Measurements from ENCODE around the gene MED14.
"Not testable (repeated sequence)": the region's sequence is repeated elsewhere in the genome, so short reads cannot be mapped to it uniquely, and the experiment has no call there.

The MED14 gene

GRCh38 chrX:40735325-40736169 is at the start of gene MED14:
Gene MED14, minus strand, starts transcription at chrX:40735542. Its CDS starts 130 bp downstream, at chrX:40735412.
- Histone ChIP-seq H3K27ac (peak within 1 kb of the TSS; percentile 84), H3K9ac (peak within 1 kb of the TSS; percentile 83), H3K27me3 (ENCODE audit: insufficient read depth, low read depth) (no peaks in the 10 kb centered on the region), H4K20me1 (ENCODE audit: insufficient read depth) (no peaks in the 10 kb centered on the region), H2AFZ (ENCODE audit: low read depth) (peak within 1 kb of the TSS; percentile 94), H3K79me2 (ENCODE audit: insufficient read depth, low read depth) (peaks cover 39% of the 10 kb centered on the region), H3K36me3 (ENCODE audit: insufficient read depth) (no peaks in the 10 kb centered on the region), H3K4me3 (IDR thresholded peaks at IDR 0.05; ENCODE audit: insufficient read depth, low read depth, low read length) (no peak within 1 kb of the TSS), H3K4me2 (peak within 1 kb of the TSS; percentile 88), H3K4me1 (ENCODE audit: low read depth, poor library complexity, severe bottlenecking) (peaks cover 25% of the 10 kb centered on the region)
- peak; percentile 51 for TF ChIP-seq CTCF (conservative IDR thresholded peaks at IDR 0.05; ENCODE audit: low read depth, low read length)

GRCh38 chrX:40784516-40785151 is 49.3 kb upstream of the MED14 start:
- no peaks in the 10 kb centered on the region for H3K27me3 ChIP-seq (ENCODE audit: insufficient read depth, low read depth)
- no peaks in the 10 kb centered on the region for H3K36me3 ChIP-seq (ENCODE audit: insufficient read depth)
- no peak overlapping the region for H3K4me3 ChIP-seq (IDR thresholded peaks at IDR 0.05; ENCODE audit: insufficient read depth, low read depth, low read length)
- H3K27ac ChIP-seq = no peak overlapping the region
- H3K79me2 ChIP-seq (ENCODE audit: insufficient read depth, low read depth) = no peaks in the 10 kb centered on the region
- H3K4me2 ChIP-seq = no peak overlapping the region
- no peaks in the 10 kb centered on the region for H4K20me1 ChIP-seq (ENCODE audit: insufficient read depth)
- TF ChIP-seq CTCF (conservative IDR thresholded peaks at IDR 0.05; ENCODE audit: low read depth, low read length) = no peak
- no peaks in the 10 kb centered on the region for H3K4me1 ChIP-seq (ENCODE audit: low read depth, poor library complexity, severe bottlenecking)
- no peak overlapping the region for H2AFZ ChIP-seq (ENCODE audit: low read depth)
- no peak overlapping the region for H3K9ac ChIP-seq

GRCh38 chrX:40782644-40783259 is 47.4 kb upstream of the MED14 start:
- not testable (repeated sequence) for H3K4me3 ChIP-seq (IDR thresholded peaks at IDR 0.05; ENCODE audit: insufficient read depth, low read depth, low read length); H3K4me2 ChIP-seq; H4K20me1 ChIP-seq (ENCODE audit: insufficient read depth); H3K9ac ChIP-seq; H3K27ac ChIP-seq; H3K36me3 ChIP-seq (ENCODE audit: insufficient read depth); H3K79me2 ChIP-seq (ENCODE audit: insufficient read depth, low read depth); H2AFZ ChIP-seq (ENCODE audit: low read depth); H3K27me3 ChIP-seq (ENCODE audit: insufficient read depth, low read depth); H3K4me1 ChIP-seq (ENCODE audit: low read depth, poor library complexity, severe bottlenecking)

DNA sequence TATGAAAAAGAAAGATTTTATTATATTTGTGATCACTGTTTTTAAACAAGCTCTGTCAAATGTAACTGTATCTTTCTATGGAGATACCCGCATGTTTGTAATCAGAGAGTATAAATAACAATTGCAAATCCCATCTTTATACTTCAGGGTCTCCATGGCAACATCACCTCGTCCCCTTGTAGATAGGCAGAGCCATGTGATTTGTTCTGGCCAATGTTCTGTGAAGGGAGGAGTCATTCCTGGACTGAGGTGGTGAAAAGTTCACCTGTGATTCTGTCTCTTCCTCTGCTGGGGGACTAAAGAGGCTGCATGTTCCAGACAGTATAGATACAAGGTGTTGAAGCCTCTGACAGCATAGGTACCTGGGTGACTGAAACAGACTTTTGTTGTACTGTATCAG is 45.6 kb upstream of the MED14 start:
- Histone ChIP-seq H3K27ac (no peak overlapping the region), H3K36me3 (ENCODE audit: insufficient read depth) (no peaks in the 10 kb centered on the region), H3K4me2 (no peak overlapping the region), H3K4me1 (ENCODE audit: low read depth, poor library complexity, severe bottlenecking) (no peaks in the 10 kb centered on the region), H4K20me1 (ENCODE audit: insufficient read depth) (no peaks in the 10 kb centered on the region), H3K9ac (no peak overlapping the region), H3K4me3 (IDR thresholded peaks at IDR 0.05; ENCODE audit: insufficient read depth, low read depth, low read length) (no peak overlapping the region), H2AFZ (ENCODE audit: low read depth) (no peak overlapping the region), H3K79me2 (ENCODE audit: insufficient read depth, low read depth) (no peaks in the 10 kb centered on the region), H3K27me3 (ENCODE audit: insufficient read depth, low read depth) (no peaks in the 10 kb centered on the region)
- TF ChIP-seq CTCF (conservative IDR thresholded peaks at IDR 0.05; ENCODE audit: low read depth, low read length) = no peak
